ENCODE data around the gene CRYGN.
A peak's percentile ranks its signal among the peaks of the same experiment; 100 is the strongest.

- TF ChIP-seq EZH2 (IDR thresholded peaks at IDR 0.05; ENCODE audit: insufficient read depth, poor library complexity, severe bottlenecking): peak; percentile 60
- 0 out of 2 replicates have a peak, but pooled peaks have one; percentile 9 for TF ChIP-seq EZH2phosphoT487 (IDR thresholded peaks at IDR 0.05; ENCODE audit: insufficient read depth, low read depth)
Observed at GRCh38 chr7:151410405-151411390, 29.2 kb downstream of the CRYGN start.

Measured in GM23248 (cell line).